Measurements from ENCODE around the gene ADCY1. TPM values are rescaled to one million over a fixed set of nuclear protein-coding genes. Genes with fewer than 3 reads are reported as not detected.

The ADCY1 gene
- total RNA-seq, 2 donors from 2014 or later: 1.1 TPM

DNA sequence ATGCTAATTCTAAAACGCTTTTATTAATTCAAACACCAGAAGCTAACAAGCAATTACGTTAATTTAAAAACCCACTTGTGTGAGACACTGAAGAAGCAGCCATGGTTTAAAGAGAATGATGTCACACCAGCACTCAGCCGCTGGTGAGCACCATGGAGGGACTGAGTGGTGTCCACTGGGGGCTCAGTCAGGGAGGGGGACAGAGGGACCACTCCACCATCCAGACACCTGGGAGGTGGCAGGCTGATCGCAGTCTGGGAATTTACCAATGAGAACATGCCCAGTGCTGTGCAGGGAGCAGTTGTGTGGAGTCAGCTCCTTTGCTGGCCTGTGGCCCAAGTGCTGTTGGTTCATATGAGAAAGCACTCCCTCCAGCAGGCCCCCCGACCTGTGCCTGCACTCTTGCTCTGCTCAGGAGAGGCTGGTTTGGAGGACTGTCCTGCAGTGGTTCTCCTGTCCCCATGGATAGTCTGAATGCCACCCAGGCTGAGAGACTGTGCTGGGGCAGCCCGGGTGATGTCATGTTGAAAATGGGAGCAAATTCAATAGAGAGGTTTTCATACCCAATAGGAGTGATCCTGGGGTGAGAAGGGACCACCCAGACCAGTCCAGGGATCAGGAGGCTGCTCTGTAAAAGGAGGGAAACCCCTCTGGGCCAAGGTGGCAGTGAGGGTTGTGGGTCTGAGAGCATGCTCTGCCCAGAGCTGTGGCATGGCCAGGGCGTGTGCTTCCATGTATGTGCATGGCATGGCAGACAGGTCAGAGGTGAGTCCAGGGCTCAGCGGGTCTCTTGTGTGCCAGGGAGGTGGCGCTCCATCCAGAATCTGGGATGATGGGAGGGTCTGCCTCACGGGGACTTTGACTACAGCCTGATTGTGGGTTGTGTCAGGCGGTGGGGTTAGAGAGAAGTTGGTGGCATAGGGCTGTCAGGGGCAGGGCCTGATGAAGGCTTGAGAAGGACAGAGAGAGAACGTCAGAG lies 12.7 kb downstream of the ADCY1 start:
- Histone ChIP-seq H3K9me3 (no peaks in the 10 kb centered on the region), H3K27me3 (no peaks in the 10 kb centered on the region), H3K9ac (ENCODE audit: low read depth in 2 of 2, low read length in 2 of 2) (no peak overlapping the region), H3K36me3 (no peaks in the 10 kb centered on the region), H3K4me3 (no peak overlapping the region), H3K27ac (no peak overlapping the region), H3K4me1 (no peaks in the 10 kb centered on the region)
- no peak for TF ChIP-seq CTCF (IDR thresholded peaks at IDR 0.05)
- DNase-seq: no peak
- intact Hi-C loops (cut with DNase I): no loop called here

GRCh38 chr7:45588466-45588865 lies 14.3 kb downstream of the ADCY1 start:
- Histone ChIP-seq H3K9me3 (no peaks in the 10 kb centered on the region), H3K36me3 (no peaks in the 10 kb centered on the region), H3K4me1 (no peaks in the 10 kb centered on the region), H3K4me3 (no peak overlapping the region), H3K27ac (no peak overlapping the region), H3K9ac (ENCODE audit: low read depth in 2 of 2, low read length in 2 of 2) (no peak overlapping the region), H3K27me3 (no peaks in the 10 kb centered on the region)
- no peak for DNase-seq
- intact Hi-C loops (cut with DNase I): no loop called here
- no peak for TF ChIP-seq CTCF (IDR thresholded peaks at IDR 0.05)

GRCh38 chr7:45589061-45589460 lies 14.9 kb downstream of the ADCY1 start:
- H3K9me3 ChIP-seq: no peaks in the 10 kb centered on the region
- H3K27ac ChIP-seq: no peak overlapping the region
- DNase-seq: no peak
- no peak for TF ChIP-seq CTCF (IDR thresholded peaks at IDR 0.05)
- no peak overlapping the region for H3K9ac ChIP-seq (ENCODE audit: low read depth in 2 of 2, low read length in 2 of 2)
- no peaks in the 10 kb centered on the region for H3K27me3 ChIP-seq
- no peak overlapping the region for H3K4me3 ChIP-seq
- H3K36me3 ChIP-seq: no peaks in the 10 kb centered on the region
- intact Hi-C loops (cut with DNase I): no loop called here
- no peaks in the 10 kb centered on the region for H3K4me1 ChIP-seq

DNA sequence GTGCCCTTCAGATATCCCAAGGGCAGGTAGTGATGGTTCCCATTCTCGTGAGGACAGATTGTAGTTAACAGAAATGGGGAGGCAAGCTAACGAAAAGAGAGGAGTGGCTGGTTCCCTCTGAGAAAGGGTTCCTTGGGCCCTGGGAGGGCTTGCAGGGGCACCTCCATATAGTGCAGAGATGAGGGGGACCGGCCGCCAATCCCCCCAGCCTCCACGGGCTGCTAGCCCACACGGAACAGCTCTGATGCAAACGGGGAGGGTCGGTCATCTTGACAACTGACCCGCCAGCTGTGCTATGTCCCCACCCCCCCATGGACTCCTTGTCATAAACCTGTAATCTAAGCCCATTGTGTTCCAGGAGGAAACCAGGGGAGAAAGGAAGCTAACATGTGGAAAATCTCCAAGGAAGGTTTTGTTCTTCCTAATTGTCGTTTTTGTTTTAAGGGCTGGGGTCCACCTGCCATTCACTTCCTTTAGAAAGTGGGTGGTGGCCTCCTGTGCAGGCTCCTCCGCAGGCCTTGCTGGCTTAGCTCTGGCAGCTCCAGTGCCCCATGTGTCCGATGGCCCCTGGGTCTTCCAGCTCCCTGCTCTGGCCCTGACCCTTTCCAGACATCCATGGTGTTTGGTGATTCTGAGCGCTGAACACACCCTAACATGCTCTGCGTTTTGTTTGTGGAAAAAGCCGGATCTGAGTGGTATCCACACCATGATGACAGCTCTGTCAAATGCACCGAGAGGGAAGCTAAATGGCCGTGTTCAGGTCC lies 15.9 kb downstream of the ADCY1 start:
- Histone ChIP-seq H3K27me3 (no peaks in the 10 kb centered on the region), H3K4me1 (no peaks in the 10 kb centered on the region), H3K4me3 (no peak overlapping the region), H3K27ac (no peak overlapping the region), H3K36me3 (no peaks in the 10 kb centered on the region), H3K9ac (ENCODE audit: low read depth in 2 of 2, low read length in 2 of 2) (no peak overlapping the region), H3K9me3 (no peaks in the 10 kb centered on the region)
- no peak for DNase-seq
- intact Hi-C loops (cut with DNase I): no loop called here
- TF ChIP-seq CTCF (IDR thresholded peaks at IDR 0.05): no peak

DNA sequence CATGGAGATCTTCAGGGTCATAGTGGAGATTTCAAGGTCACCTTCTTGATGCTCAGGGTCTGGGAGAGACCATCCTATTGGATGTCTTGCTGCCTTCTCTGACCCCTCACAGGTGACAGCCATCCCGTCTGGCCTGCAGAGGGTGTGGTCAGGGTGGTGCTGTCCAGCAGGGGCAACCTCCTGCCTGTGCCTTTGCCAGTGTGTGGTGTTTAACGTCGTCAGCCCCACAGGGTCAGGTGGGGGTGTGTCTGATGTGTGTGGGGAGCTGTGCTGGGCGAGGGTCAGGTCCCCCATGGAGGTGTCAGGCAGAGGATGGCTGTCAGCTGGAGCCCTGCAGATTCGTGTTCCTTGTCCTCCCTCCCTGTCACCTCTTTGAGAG lies 16.5 kb downstream of the ADCY1 start:
- no peak for DNase-seq
- intact Hi-C loops (cut with DNase I): no loop called here
- Histone ChIP-seq H3K4me3 (no peak overlapping the region), H3K9ac (ENCODE audit: low read depth in 2 of 2, low read length in 2 of 2) (no peak overlapping the region), H3K36me3 (no peaks in the 10 kb centered on the region), H3K27ac (no peak overlapping the region), H3K9me3 (no peaks in the 10 kb centered on the region), H3K27me3 (no peaks in the 10 kb centered on the region), H3K4me1 (no peaks in the 10 kb centered on the region)
- TF ChIP-seq CTCF (IDR thresholded peaks at IDR 0.05): no peak
